Activated effector memory CD4-positive, alpha-beta T cell treated with anti-CD3 and anti-CD28 coated beads, Interleukin-2, amount 50 U/mL, for 16 hours (primary cell): ENCODE measurements around the gene MAPK14.

Experiments used
- DNase-seq: peaks from one replicate; pipeline ENCODE4 v3.0.0-alpha.2; 2020

The MAPK14 gene

GRCh38 chr6:36141091-36141490, 113.5 kb downstream of the MAPK14 start:
- DNase-seq: no peak

GRCh38 chr6:36141961-36142360, 114.4 kb downstream of the MAPK14 start:
- no peak for DNase-seq

- DNase-seq: no peak
Observed at GRCh38 chr6:36142971-36143838, 115.6 kb downstream of the MAPK14 start.

GRCh38 chr6:36145495-36145894, 117.9 kb downstream of the MAPK14 start:
- DNase-seq: no peak

GRCh38 chr6:36147294-36147693, 119.7 kb downstream of the MAPK14 start:
- DNase-seq: no peak

- DNase-seq: no peak
Observed at GRCh38 chr6:36149476-36149875, 121.9 kb downstream of the MAPK14 start.

GRCh38 chr6:36150283-36150682, 122.7 kb downstream of the MAPK14 start:
- no peak for DNase-seq

GRCh38 chr6:36154286-36154685, 126.7 kb downstream of the MAPK14 start:
- DNase-seq: no peak

- DNase-seq: no peak
Observed at GRCh38 chr6:36155662-36156061, 128.1 kb downstream of the MAPK14 start.

- no peak for DNase-seq
Observed at GRCh38 chr6:36160147-36160760, 132.6 kb downstream of the MAPK14 start.
